ENCODE measurements around the gene RAPGEF4. TPM values are rescaled to one million over a fixed set of nuclear protein-coding genes. Genes with fewer than 3 reads are reported as not detected.

The RAPGEF4 gene
- total and polyA plus RNA-seq, 2 of the 13 experiments (the other 11 are each of a cell fraction or from before 2014, with no cell fraction given) = 0.78 to 0.91 TPM

GRCh38 chr2:173066887-173067676 is 331.4 kb downstream of the RAPGEF4 start:
- Histone ChIP-seq H3K79me2 (ENCODE audit: insufficient read depth, low read length) (no peaks in the 10 kb centered on the region), H3K9ac (ENCODE audit: insufficient read depth, low read depth, low read length) (no peak overlapping the region), H3K4me2 (ENCODE audit: low read depth, low read length) (no peak overlapping the region), H3K9me3 (ENCODE audit: low read length) (no peaks in the 10 kb centered on the region), H3K27me3 (ENCODE audit: control insufficient read depth in 1 of 2, insufficient read depth in 2 of 2, low read length in 2 of 2) (peaks cover 0 to 12% of the 10 kb centered on the region in 2 experiments; a peak in 1 of 5 replicates), H3K27ac (ENCODE audit: extremely low read length, insufficient read depth, low read length) (no peak overlapping the region), H3K4me3 (replicated peaks in 1 of 3; ENCODE audit: insufficient read depth in 1 of 3, low read depth in 2 of 3, low read length in 3 of 3) (no peak overlapping the region), H3K4me1 (ENCODE audit: insufficient read depth, low read length) (peaks cover 10% of the 10 kb centered on the region), H4K20me1 (ENCODE audit: insufficient read depth, low read length) (no peaks in the 10 kb centered on the region), H3K36me3 (replicated peaks in 1 of 2; ENCODE audit: control insufficient read depth in 1 of 2, insufficient read depth in 2 of 2, low read length in 2 of 2) (no peaks in the 10 kb centered on the region), H2AFZ (ENCODE audit: low read length) (no peak overlapping the region)
- CTCF ChIA-PET (ENCODE audit: low intra/inter-chr PET ratio, low total read pairs) = no interaction called here
- in situ Hi-C loops (cut with HindIII; ENCODE audit: extremely low pct_ligation_motif_present, low pct_unique_long_range_greater_than_20kb) = no loop called here
- POLR2A ChIA-PET = no interaction called here
- 54% methylated on average over 6 of the region's 6 CpGs for WGBS (ENCODE audit: low lambda C conversion rate)
- ATAC-seq (no peak), FAIRE-seq (no peak), DNase-seq (ENCODE audit: low spot score) (no peak)
- BruUV-seq (replicated peaks) = no TSS peak
- intact Hi-C loops (cut with micrococcal nuclease; ENCODE audit: unreplicated experiment) = no loop called here
- TF ChIP-seq SP5 (CRISPR knock-in tag; IDR thresholded peaks at IDR 0.05; ENCODE audit: borderline replicate concordance, low read depth) (no peak), KLF9 (CRISPR knock-in tag; IDR thresholded peaks at IDR 0.05; ENCODE audit: low read depth) (no peak), GMEB1 (CRISPR knock-in tag; IDR thresholded peaks at IDR 0.05; ENCODE audit: borderline replicate concordance) (no peak), ZSCAN22 (CRISPR knock-in tag; IDR thresholded peaks at IDR 0.05) (no peak), ESRRA (CRISPR knock-in tag; IDR thresholded peaks at IDR 0.05; ENCODE audit: low read depth) (no peak), ZNF720 (CRISPR knock-in tag; IDR thresholded peaks at IDR 0.05) (no peak), ZKSCAN1 (IDR thresholded peaks at IDR 0.05; ENCODE audit: low read length) (no peak), THAP9 (CRISPR knock-in tag; IDR thresholded peaks at IDR 0.05; ENCODE audit: borderline replicate concordance) (no peak), MNT (IDR thresholded peaks at IDR 0.05) (no peak), TEAD2 (CRISPR knock-in tag; IDR thresholded peaks at IDR 0.05) (no peak), PAWR (CRISPR knock-in tag; IDR thresholded peaks at IDR 0.05; ENCODE audit: borderline replicate concordance) (no peak), NFAT5 (CRISPR knock-in tag; IDR thresholded peaks at IDR 0.05) (no peak), AKAP8 (CRISPR knock-in tag; IDR thresholded peaks at IDR 0.05) (no peak)

Data from HepG2 (cell line).